SU-DHL-6 (cell line): ENCODE measurements around the gene EPHA5.

Experiments used
- H2AFZ ChIP-seq: fragments of 200-600 bp; sonication (generic); 2 replicates; pipeline ENCODE4 v1.6.1; 2014; ENCODE audit warnings: low read depth, mild to moderate bottlenecking, moderate library complexity, mixed read lengths, antibody characterized with exemption, low read length; ENCODE audit not compliant: severe bottlenecking
- H3F3A ChIP-seq: fragments of 200-600 bp; shearing (Covaris generic); 2 replicates; pipeline ENCODE4 v1.6.0; 2016; ENCODE audit warnings: antibody characterized with exemption, mild to moderate bottlenecking; ENCODE audit not compliant: insufficient read depth
- H3K27ac ChIP-seq: fragments of 200-600 bp; sonication (generic); 2 replicates; pipeline ENCODE4 v1.5.1; 2016; ENCODE audit warnings: low read depth, mild to moderate bottlenecking, low read length, moderate library complexity, mixed read lengths
- H3K27me3 ChIP-seq: fragments of 200-600 bp; sonication (generic), shearing (Covaris generic); 2 replicates; pipeline ENCODE4 v1.6.0; 2014; ENCODE audit warnings: mild to moderate bottlenecking, low read length
- H3K36me3 ChIP-seq: fragments of 200-600 bp; sonication (generic); 2 replicates; pipeline ENCODE4 v1.6.1; 2014; ENCODE audit warnings: mild to moderate bottlenecking, low read length, mixed read lengths
- H3K4me2 ChIP-seq: fragments of 300-600, 200-600 bp; shearing (Covaris generic), sonication (generic); 2 replicates; pipeline ENCODE4 v1.6.0; 2014; ENCODE audit warnings: low read length, low read depth, mild to moderate bottlenecking; ENCODE audit not compliant: poor library complexity, severe bottlenecking
- H3K4me3 ChIP-seq: fragments of 200-600 bp; sonication (generic); 2 replicates; pipeline ENCODE4 v1.5.1; 2014; ENCODE audit warnings: antibody characterized with exemption, low read length, mild to moderate bottlenecking, mixed read lengths; ENCODE audit not compliant: insufficient read depth, poor library complexity, severe bottlenecking
- H3K79me2 ChIP-seq: fragments of 200-600 bp; sonication (generic); 2 replicates; pipeline ENCODE4 v1.6.1; 2014; ENCODE audit warnings: mild to moderate bottlenecking, low read length, moderate library complexity; ENCODE audit not compliant: insufficient read depth
- H3K9ac ChIP-seq: fragments of 200-600 bp; sonication (generic); 2 replicates; pipeline ENCODE4 v1.7.0; 2014; ENCODE audit warnings: mild to moderate bottlenecking, low read length
- H3K9me2 ChIP-seq: fragments of 200-600 bp; sonication (generic); replicated peaks from 2 replicates; pipeline ENCODE4 v1.6.1; 2014; ENCODE audit warnings: low read length; ENCODE audit not compliant: insufficient read depth
- H3K9me3 ChIP-seq: fragments of 200-600 bp; sonication (generic); 2 replicates; pipeline ENCODE4 v1.6.1; 2014; ENCODE audit warnings: low read length, mixed read lengths; ENCODE audit not compliant: insufficient read depth
- H4K20me1 ChIP-seq: fragments of 200-600 bp; sonication (generic); 2 replicates; pipeline ENCODE4 v1.6.1; 2014; ENCODE audit warnings: low read depth, mild to moderate bottlenecking, antibody characterized with exemption, low read length, moderate library complexity, mixed read lengths
- EZH2phosphoT487 ChIP-seq: fragments of 200-600 bp; sonication (generic), shearing (Covaris generic); conservative IDR thresholded peaks from 2 replicates; pipeline ENCODE4 v1.6.1; 2018; ENCODE audit warnings: mild to moderate bottlenecking, antibody characterized with exemption, low read length, moderate library complexity, mixed read lengths
- TF ChIP-seq, protein P1 (sequence below): fragments of 200-600 bp; sonication (generic); IDR thresholded peaks from one replicate; pipeline ENCODE4 v1.5.1; 2017; ENCODE audit warnings: antibody characterized with exemption, mild to moderate bottlenecking, low read length, moderate library complexity; ENCODE audit not compliant: insufficient read depth, poor library complexity, severe bottlenecking

EPHA5 gene

DNA sequence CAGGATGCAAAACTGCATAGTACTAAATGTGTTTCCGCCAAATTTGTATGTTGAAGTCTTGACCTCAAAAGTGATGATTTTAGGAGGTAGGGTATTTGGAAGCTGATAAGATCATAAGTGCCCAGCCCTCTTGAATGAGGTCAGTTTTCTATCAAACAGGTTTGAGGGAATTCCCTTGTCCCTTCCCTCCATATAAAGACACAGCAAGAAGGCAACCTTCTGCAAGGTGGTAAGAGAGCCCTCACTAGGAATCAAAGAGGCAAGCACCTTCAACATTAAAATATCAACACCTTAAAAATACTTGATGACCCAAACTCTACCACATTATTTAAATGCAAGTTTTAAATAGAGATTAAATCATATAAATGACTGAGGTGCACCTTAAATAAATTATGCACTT lies 288.6 kb downstream of the EPHA5 start:
- no peak overlapping the region for H3K4me3 ChIP-seq
- H3K36me3 ChIP-seq = no peaks in the 10 kb centered on the region
- TF ChIP-seq, protein P1, sequence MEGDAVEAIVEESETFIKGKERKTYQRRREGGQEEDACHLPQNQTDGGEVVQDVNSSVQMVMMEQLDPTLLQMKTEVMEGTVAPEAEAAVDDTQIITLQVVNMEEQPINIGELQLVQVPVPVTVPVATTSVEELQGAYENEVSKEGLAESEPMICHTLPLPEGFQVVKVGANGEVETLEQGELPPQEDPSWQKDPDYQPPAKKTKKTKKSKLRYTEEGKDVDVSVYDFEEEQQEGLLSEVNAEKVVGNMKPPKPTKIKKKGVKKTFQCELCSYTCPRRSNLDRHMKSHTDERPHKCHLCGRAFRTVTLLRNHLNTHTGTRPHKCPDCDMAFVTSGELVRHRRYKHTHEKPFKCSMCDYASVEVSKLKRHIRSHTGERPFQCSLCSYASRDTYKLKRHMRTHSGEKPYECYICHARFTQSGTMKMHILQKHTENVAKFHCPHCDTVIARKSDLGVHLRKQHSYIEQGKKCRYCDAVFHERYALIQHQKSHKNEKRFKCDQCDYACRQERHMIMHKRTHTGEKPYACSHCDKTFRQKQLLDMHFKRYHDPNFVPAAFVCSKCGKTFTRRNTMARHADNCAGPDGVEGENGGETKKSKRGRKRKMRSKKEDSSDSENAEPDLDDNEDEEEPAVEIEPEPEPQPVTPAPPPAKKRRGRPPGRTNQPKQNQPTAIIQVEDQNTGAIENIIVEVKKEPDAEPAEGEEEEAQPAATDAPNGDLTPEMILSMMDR = no peak
- TF ChIP-seq EZH2phosphoT487 = no peak

DNA sequence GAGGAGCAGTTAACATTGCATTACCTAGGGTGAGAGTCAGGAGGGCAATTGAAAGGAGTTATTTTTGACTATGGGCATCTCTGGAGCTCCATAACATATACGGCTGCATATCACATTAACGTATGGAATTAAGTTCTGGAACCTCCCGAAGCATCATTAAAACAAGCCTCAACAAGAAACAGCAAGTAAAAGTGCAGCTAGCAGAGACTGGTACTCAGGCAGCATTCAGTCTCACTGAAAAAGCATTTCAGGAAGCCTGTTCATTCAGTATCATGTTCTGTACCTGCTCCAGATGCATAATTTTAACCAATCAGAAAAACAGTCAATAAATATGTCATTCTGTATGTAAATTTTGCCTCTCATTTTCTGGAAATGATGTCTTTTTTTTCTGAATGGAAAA lies 299.6 kb downstream of the EPHA5 start:
- no peaks in the 10 kb centered on the region for H3F3A ChIP-seq
- no peaks in the 10 kb centered on the region for H3K79me2 ChIP-seq
- H3K4me2 ChIP-seq = no peak overlapping the region
- H3K27me3 ChIP-seq = no peaks in the 10 kb centered on the region
- no peak overlapping the region for H3K9ac ChIP-seq
- no peaks in the 10 kb centered on the region for H4K20me1 ChIP-seq
- no peaks in the 10 kb centered on the region for H3K9me3 ChIP-seq
- no peak overlapping the region for H2AFZ ChIP-seq
- no peaks in the 10 kb centered on the region for H3K9me2 ChIP-seq
- H3K4me3 ChIP-seq = no peak overlapping the region
- H3K27ac ChIP-seq = no peak overlapping the region
- H3K36me3 ChIP-seq = no peaks in the 10 kb centered on the region
- TF ChIP-seq, protein P1 = no peak
- TF ChIP-seq EZH2phosphoT487 = no peak

More for the DNA sequence above, 288.6 kb downstream of the EPHA5 start:
- H3K27me3 ChIP-seq = no peaks in the 10 kb centered on the region
- no peak overlapping the region for H3K27ac ChIP-seq
- no peaks in the 10 kb centered on the region for H3F3A ChIP-seq
- H3K79me2 ChIP-seq = no peaks in the 10 kb centered on the region
- H3K9me2 ChIP-seq = no peaks in the 10 kb centered on the region
- H4K20me1 ChIP-seq = no peaks in the 10 kb centered on the region
- no peaks in the 10 kb centered on the region for H3K9me3 ChIP-seq
- H3K4me2 ChIP-seq = no peak overlapping the region
- H2AFZ ChIP-seq = no peak overlapping the region
- no peak overlapping the region for H3K9ac ChIP-seq

DNA sequence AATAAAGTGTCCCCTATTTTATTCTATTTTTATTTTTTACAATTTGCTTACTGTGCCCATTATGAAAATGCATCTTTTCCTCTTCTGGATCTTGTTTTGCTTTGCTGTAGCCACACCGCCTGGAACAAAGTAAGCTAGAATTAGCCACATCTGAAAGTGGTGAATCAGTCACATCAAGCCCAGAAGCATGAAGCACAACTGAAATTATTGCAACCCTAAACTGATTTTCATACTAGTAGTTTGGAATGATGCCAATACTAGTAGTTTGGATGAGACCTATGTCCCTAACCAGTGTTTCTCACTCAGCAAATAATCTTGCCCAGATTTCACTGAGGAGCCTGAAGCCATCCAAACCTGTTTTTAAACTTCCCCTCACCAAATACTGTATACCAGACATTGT lies 303.0 kb downstream of the EPHA5 start:
- no peaks in the 10 kb centered on the region for H3K9me2 ChIP-seq
- no peaks in the 10 kb centered on the region for H4K20me1 ChIP-seq
- no peak overlapping the region for H3K27ac ChIP-seq
- no peak overlapping the region for H2AFZ ChIP-seq
- H3K36me3 ChIP-seq = no peaks in the 10 kb centered on the region
- H3K9ac ChIP-seq = no peak overlapping the region
- TF ChIP-seq, protein P1 = no peak
- no peak for TF ChIP-seq EZH2phosphoT487
- H3K9me3 ChIP-seq = no peaks in the 10 kb centered on the region
- H3K79me2 ChIP-seq = no peaks in the 10 kb centered on the region
- no peak overlapping the region for H3K4me2 ChIP-seq
- H3K27me3 ChIP-seq = no peaks in the 10 kb centered on the region
- no peak overlapping the region for H3K4me3 ChIP-seq
- no peaks in the 10 kb centered on the region for H3F3A ChIP-seq

DNA sequence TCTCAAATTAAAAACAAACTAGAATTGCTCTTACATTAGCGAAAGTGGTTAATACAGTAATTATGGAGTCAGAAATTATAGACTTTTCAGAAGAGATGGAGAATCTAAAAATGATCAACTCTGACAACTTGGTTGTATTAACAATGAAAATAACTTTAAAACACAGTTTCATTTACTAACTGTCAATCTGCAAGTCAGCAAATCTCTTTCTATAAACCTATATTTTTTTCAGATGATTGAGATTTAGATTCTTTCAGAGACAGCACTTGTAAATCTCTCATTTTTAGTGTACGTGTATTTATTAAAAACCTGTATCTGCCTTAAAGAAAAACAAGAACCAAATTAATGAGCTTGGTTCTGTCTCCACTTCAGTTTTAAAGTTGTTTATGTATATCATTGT lies 311.4 kb downstream of the EPHA5 start:
- no peaks in the 10 kb centered on the region for H3K9me2 ChIP-seq
- H3K9me3 ChIP-seq = no peaks in the 10 kb centered on the region
- H3K27me3 ChIP-seq = no peaks in the 10 kb centered on the region
- no peak overlapping the region for H2AFZ ChIP-seq
- no peak overlapping the region for H3K4me2 ChIP-seq
- H3K4me3 ChIP-seq = no peak overlapping the region
- no peak for TF ChIP-seq EZH2phosphoT487
- TF ChIP-seq, protein P1 = no peak
- H3F3A ChIP-seq = no peaks in the 10 kb centered on the region
- no peaks in the 10 kb centered on the region for H4K20me1 ChIP-seq
- no peaks in the 10 kb centered on the region for H3K36me3 ChIP-seq
- H3K27ac ChIP-seq = no peak overlapping the region
- no peaks in the 10 kb centered on the region for H3K79me2 ChIP-seq
- no peak overlapping the region for H3K9ac ChIP-seq
